DOHH2 (cell line): ENCODE measurements around the gene JAG2.

Experiments
- H3F3A ChIP-seq: fragments of 200-600 bp; sonication (generic), shearing (Covaris generic); 2 replicates; pipeline ENCODE4 v1.6.0; 2016; ENCODE audit warnings: antibody characterized with exemption, mild to moderate bottlenecking; ENCODE audit not compliant: control insufficient read depth, insufficient read depth
- H3K27ac ChIP-seq: fragments of 200-600 bp; sonication (generic); 2 replicates; pipeline ENCODE4 v1.5.1; 2014; ENCODE audit warnings: low read depth, mild to moderate bottlenecking, low read length, moderate library complexity
- H3K27me3 ChIP-seq: fragments of 200-600 bp; sonication (generic); 2 replicates; pipeline ENCODE4 v1.6.1; 2014; ENCODE audit warnings: mild to moderate bottlenecking, low read length, mixed read lengths; ENCODE audit not compliant: control insufficient read depth
- H3K36me3 ChIP-seq: fragments of 200-600 bp; sonication (generic); 2 replicates; pipeline ENCODE4 v1.6.1; 2014; ENCODE audit warnings: mild to moderate bottlenecking, low read length, moderate library complexity, mixed read lengths; ENCODE audit not compliant: control insufficient read depth
- H3K4me1 ChIP-seq: fragments of 200-600 bp; sonication (generic); 2 replicates; pipeline ENCODE4 v1.6.1; 2014; ENCODE audit warnings: mild to moderate bottlenecking, low read length, mixed read lengths; ENCODE audit not compliant: control insufficient read depth
- H3K4me2 ChIP-seq: fragments of 200-600 bp; sonication (generic); 2 replicates; pipeline ENCODE4 v1.6.0; 2014; ENCODE audit warnings: mild to moderate bottlenecking, low read length, moderate library complexity
- H3K4me3 ChIP-seq: fragments of 200-600 bp; sonication (generic); 2 replicates; pipeline ENCODE4 v1.5.1; 2014; ENCODE audit warnings: mild to moderate bottlenecking, low read length, mixed read lengths
- H3K79me2 ChIP-seq: fragments of 200-600 bp; sonication (generic); 2 replicates; pipeline ENCODE4 v1.6.1; 2014; ENCODE audit warnings: mild to moderate bottlenecking, low read length, mixed read lengths; ENCODE audit not compliant: control insufficient read depth
- H3K9me2 ChIP-seq: fragments of 200-600 bp; sonication (generic); replicated peaks from 2 replicates; pipeline ENCODE4 v1.6.1; 2014; ENCODE audit warnings: mild to moderate bottlenecking, low read length, mixed read lengths; ENCODE audit not compliant: control insufficient read depth
- H3K9me3 ChIP-seq: fragments of 200-600 bp; sonication (generic); 2 replicates; pipeline ENCODE4 v1.6.1; 2014; ENCODE audit warnings: antibody characterized with exemption, low read length, mixed read lengths; ENCODE audit not compliant: control insufficient read depth, insufficient read depth
- H4K20me1 ChIP-seq: fragments of 200-600 bp; sonication (generic); 2 replicates; pipeline ENCODE4 v1.6.0; 2014; ENCODE audit warnings: low read depth, mild to moderate bottlenecking, antibody characterized with exemption, low read length, moderate library complexity; ENCODE audit not compliant: control insufficient read depth, insufficient read depth
- EZH2phosphoT487 ChIP-seq: fragments of 200-600 bp; sonication (generic); IDR thresholded peaks from 2 replicates; pipeline ENCODE4 v1.6.1; 2017; ENCODE audit warnings: borderline replicate concordance, mild to moderate bottlenecking, antibody characterized with exemption, low read length, moderate library complexity, mixed read lengths
- TF ChIP-seq, protein P1 (sequence below): fragments of 200-600 bp; sonication (generic); IDR thresholded peaks from one replicate; pipeline ENCODE4 v1.5.1; 2014; ENCODE audit warnings: antibody characterized with exemption, mild to moderate bottlenecking, low read depth, low read length; ENCODE audit not compliant: poor library complexity, severe bottlenecking

The JAG2 gene

GRCh38 chr14:105099778-105100177 is 68.8 kb downstream of the JAG2 start:
- no peaks in the 10 kb centered on the region for H4K20me1 ChIP-seq
- H3K4me3 ChIP-seq, result no peak overlapping the region
- H3K79me2 ChIP-seq, result no peaks in the 10 kb centered on the region
- no peaks in the 10 kb centered on the region; the same call in 1 of the 2 replicates for H3K4me1 ChIP-seq
- peaks cover 5% of the 10 kb centered on the region for H3K9me3 ChIP-seq
- H3K27ac ChIP-seq, result no peak overlapping the region
- H3K9me2 ChIP-seq, result no peaks in the 10 kb centered on the region
- no peak overlapping the region for H3K4me2 ChIP-seq
- TF ChIP-seq, protein P1, sequence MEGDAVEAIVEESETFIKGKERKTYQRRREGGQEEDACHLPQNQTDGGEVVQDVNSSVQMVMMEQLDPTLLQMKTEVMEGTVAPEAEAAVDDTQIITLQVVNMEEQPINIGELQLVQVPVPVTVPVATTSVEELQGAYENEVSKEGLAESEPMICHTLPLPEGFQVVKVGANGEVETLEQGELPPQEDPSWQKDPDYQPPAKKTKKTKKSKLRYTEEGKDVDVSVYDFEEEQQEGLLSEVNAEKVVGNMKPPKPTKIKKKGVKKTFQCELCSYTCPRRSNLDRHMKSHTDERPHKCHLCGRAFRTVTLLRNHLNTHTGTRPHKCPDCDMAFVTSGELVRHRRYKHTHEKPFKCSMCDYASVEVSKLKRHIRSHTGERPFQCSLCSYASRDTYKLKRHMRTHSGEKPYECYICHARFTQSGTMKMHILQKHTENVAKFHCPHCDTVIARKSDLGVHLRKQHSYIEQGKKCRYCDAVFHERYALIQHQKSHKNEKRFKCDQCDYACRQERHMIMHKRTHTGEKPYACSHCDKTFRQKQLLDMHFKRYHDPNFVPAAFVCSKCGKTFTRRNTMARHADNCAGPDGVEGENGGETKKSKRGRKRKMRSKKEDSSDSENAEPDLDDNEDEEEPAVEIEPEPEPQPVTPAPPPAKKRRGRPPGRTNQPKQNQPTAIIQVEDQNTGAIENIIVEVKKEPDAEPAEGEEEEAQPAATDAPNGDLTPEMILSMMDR, result no peak
- no peak for TF ChIP-seq EZH2phosphoT487
- H3K27me3 ChIP-seq, result peaks cover 10% of the 10 kb centered on the region
- H3F3A ChIP-seq, result no peaks in the 10 kb centered on the region
- H3K36me3 ChIP-seq, result no peaks in the 10 kb centered on the region

DNA sequence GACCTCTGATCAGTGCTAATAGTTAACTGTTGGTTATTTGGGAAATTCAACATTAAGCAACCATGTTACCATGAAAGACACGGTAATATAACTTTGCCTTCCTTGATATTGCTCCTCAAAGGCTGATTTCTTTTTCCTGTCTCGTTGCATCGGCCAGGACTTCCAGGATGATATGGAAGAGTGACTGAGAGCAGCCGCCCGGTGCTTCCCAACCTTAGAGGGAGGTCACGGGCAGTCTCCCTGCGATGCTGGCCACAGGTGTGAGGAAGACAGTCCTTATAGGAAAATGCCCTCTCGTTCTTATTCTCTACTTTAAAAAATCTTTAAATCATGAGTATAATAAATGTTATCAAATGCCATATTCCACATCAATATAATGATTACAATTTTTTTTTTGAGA is 70.3 kb downstream of the JAG2 start:
- Histone ChIP-seq H3K4me1 (peaks cover 6% of the 10 kb centered on the region), H3K27ac (no peak overlapping the region), H3K4me3 (no peak overlapping the region), H3K4me2 (no peak overlapping the region), H3F3A (no peaks in the 10 kb centered on the region), H3K9me2 (no peaks in the 10 kb centered on the region), H3K27me3 (peaks cover 8% of the 10 kb centered on the region; the same call in 1 of the 2 replicates), H4K20me1 (no peaks in the 10 kb centered on the region), H3K9me3 (peaks cover 5% of the 10 kb centered on the region), H3K79me2 (no peaks in the 10 kb centered on the region), H3K36me3 (no peaks in the 10 kb centered on the region)
- TF ChIP-seq, protein P1, result no peak
- no peak for TF ChIP-seq EZH2phosphoT487

DNA sequence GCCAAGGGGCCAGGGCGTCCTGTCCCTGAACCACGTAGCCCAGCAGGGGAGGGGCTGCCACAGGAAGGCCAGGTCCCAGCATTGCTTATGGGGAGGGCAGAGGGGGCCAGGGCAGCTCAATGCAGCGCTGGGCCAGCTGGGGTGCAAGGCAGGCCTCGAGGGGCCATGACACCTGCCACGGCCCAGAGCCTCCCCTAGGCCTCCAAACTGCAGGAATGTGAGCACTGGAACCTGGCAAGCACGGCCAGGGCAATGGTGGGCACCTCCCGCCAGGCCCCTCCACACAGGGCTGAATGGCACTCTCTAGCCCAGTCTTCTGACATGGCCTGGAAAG is 70.8 kb downstream of the JAG2 start:
- TF ChIP-seq EZH2phosphoT487, result no peak
- TF ChIP-seq, protein P1, result no peak
- Histone ChIP-seq H3K4me3 (no peak overlapping the region), H3K27me3 (peaks cover 6% of the 10 kb centered on the region; the same call in 1 of the 2 replicates), H3K9me3 (peaks cover 5% of the 10 kb centered on the region), H4K20me1 (no peaks in the 10 kb centered on the region), H3K9me2 (no peaks in the 10 kb centered on the region), H3K36me3 (no peaks in the 10 kb centered on the region), H3K4me2 (no peak overlapping the region), H3F3A (no peaks in the 10 kb centered on the region), H3K27ac (no peak overlapping the region), H3K4me1 (peaks cover 9% of the 10 kb centered on the region), H3K79me2 (no peaks in the 10 kb centered on the region)
